K562 (cell line): Measurements from ENCODE around the gene CNTRL. TPM values are rescaled to one million over a fixed set of nuclear protein-coding genes. Genes with fewer than 3 reads are reported as not detected.

Source experiments
- CREB1 ChIP-seq, 2 experiments: sonication (generic) in 1 of 2; formaldehyde crosslinking in 1 of 2; IDR thresholded peaks; 2 replicates each; pipeline versions ENCODE4 v1.6.1 to v1.8.0; 2012 to 2022; ENCODE audit warnings: inconsistent platforms in 1 of 2, mild to moderate bottlenecking in 1 of 2, missing genetic modification reagents in 1 of 2, moderate library complexity in 1 of 2
- KLF10 ChIP-seq: fragments of 250-450 bp; sonication (Bioruptor Pico); IDR thresholded peaks from 2 replicates; pipeline ENCODE4 v1.6.1; 2021; ENCODE audit warnings: matching md5 sums
- POLR2B ChIP-seq: fragments of 450-650 bp; IDR thresholded peaks from 2 replicates; pipeline ENCODE4 v1.6.1; 2018; ENCODE audit warnings: low read depth; ENCODE audit not compliant: partially characterized antibody
- POLR2H ChIP-seq: IDR thresholded peaks from 2 replicates; pipeline ENCODE4 v1.6.1; 2016; ENCODE audit warnings: missing genetic modification characterization, low read depth, mild to moderate bottlenecking, control low read depth, missing compliant biosample characterization, moderate library complexity
- SP2 ChIP-seq: IDR thresholded peaks from 2 replicates; pipeline ENCODE4 v1.6.1; 2011; ENCODE audit warnings: mild to moderate bottlenecking, low read depth, low read length, moderate library complexity; ENCODE audit not compliant: poor library complexity, severe bottlenecking; ENCODE audit errors: extremely low read depth
- ZFP36 ChIP-seq: fragments of 150-350 bp; IDR thresholded peaks from 2 replicates; pipeline ENCODE4 v1.6.1; 2018; ENCODE audit warnings: low read length, low read depth; ENCODE audit not compliant: partially characterized antibody
- ZNF217 ChIP-seq: sonication (generic); formaldehyde crosslinking; IDR thresholded peaks from 2 replicates; pipeline ENCODE4 v1.8.0; 2022; ENCODE audit warnings: mild to moderate bottlenecking, missing genetic modification reagents
- ZZZ3 ChIP-seq: fragments of 450-650 bp; IDR thresholded peaks from 2 replicates; pipeline ENCODE4 v1.6.1; 2016; ENCODE audit warnings: antibody characterized with exemption, mild to moderate bottlenecking, moderate library complexity
- polyA plus RNA-seq, 8 experiments: library from polyadenylated mRNA; depleted of rRNA in 4 of 8; stranded (reverse) in 5 of 8; unstranded in 3 of 8; fragments of >200 nt; fragmentation: Nextera tagmentation in 2 of 8; fragmentation: Illumina TruSeq in 1 of 8; extraction: Ambion mirVana in 2 of 8; extraction: Trizol in 1 of 8; gene quantifications; 2 replicates each; pipeline versions ENCODE4 v1.2.1 to v1.2.3, GENCODE V29; 2011 to 2014; ENCODE audit warnings: inconsistent platforms in 1 of 8, missing spikeins in 1 of 8
- total RNA-seq, 7 experiments: library from RNA; depleted of rRNA in 6 of 7; stranded (reverse); fragments of >200 nt in 6 of 7; fragmentation: Illumina TruSeq in 2 of 7; extraction: Trizol in 2 of 7; gene quantifications; 2 replicates each; pipeline versions ENCODE4 v1.2.1 to v1.2.3, GENCODE V29; 2011 to 2021; ENCODE audit warnings: low replicate concordance in 1 of 7
- TF ChIP-seq, protein P1 (sequence below): fragments of 450-650 bp; formaldehyde crosslinking; conservative IDR thresholded peaks from 2 replicates; pipeline ENCODE4 v1.4.0; 2022; ENCODE audit warnings: mild to moderate bottlenecking, missing genetic modification characterization
- TF ChIP-seq, protein P2 (sequence below): fragments of 450-650 bp; formaldehyde crosslinking; IDR thresholded peaks from 2 replicates; pipeline ENCODE4 v1.4.0; 2020; ENCODE audit warnings: mild to moderate bottlenecking, moderate library complexity
- TF ChIP-seq, protein P3 (sequence below), 2 experiments: IDR thresholded peaks; 2 replicates each; pipeline ENCODE4 v1.6.1; 2012; ENCODE audit warnings: improper control_type of control experiment in 2 of 2, low read depth in 2 of 2, low read length in 2 of 2, borderline replicate concordance in 1 of 2
- TF ChIP-seq, protein P4 (sequence below): fragments of 250-450 bp; sonication (Bioruptor Pico); IDR thresholded peaks from 2 replicates; pipeline ENCODE4 v1.4.0; 2020; ENCODE audit warnings: mild to moderate bottlenecking
- TF ChIP-seq, protein P5 (sequence below): sonication (generic); formaldehyde crosslinking; IDR thresholded peaks from 2 replicates; pipeline ENCODE4 v1.8.1; 2023; ENCODE audit warnings: mild to moderate bottlenecking, missing genetic modification reagents

Gene CNTRL
- total and polyA plus RNA-seq, 9 of the 15 experiments (the other 6 are each of a cell fraction or from before 2014, with no cell fraction given) = 9.2 to 28.9 (median 20.5) TPM

DNA sequence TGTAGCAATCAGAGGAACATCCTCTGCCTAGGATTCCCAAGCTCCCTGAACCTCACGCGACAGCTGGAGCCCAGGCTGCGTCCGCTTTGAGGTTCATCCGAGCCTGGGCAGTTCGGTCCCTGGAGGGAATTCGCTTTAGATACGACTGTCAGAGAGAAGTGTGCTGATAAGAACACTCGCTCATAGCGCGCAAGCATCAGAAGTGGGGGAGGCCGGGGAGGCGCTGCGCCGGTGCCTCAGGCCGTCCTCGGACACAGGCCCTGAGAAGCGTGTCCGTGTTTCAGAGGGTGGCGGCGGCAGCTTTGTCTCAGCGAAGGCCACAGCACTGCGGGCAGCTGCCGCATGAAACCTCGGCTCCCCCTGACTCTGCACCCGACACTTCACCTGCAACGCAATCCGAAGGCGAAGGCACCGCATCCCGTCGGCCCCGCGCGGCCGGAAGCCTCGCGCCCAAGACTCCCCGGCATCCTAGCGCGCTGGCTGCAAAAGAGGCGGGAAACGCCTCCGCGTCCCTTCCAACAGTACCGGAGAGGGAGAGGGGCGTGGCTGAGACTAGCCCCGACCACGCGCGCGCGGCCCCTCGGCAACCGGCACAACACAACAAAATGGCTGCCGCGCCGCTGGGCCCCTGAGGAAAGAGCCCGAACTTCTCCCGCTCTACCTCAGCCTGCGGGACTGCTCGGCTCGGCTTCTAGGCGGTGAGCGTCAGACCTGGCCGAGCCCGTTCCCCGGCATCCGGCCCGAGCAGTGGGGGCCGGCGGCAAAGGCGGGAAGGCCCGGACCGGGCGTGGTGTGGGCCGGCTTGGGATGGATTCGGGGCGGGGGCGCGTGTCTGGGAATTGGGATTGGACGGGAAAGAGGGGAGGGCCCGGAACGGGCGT lies at the start of gene CNTRL (continued):
- TF ChIP-seq, protein P1, sequence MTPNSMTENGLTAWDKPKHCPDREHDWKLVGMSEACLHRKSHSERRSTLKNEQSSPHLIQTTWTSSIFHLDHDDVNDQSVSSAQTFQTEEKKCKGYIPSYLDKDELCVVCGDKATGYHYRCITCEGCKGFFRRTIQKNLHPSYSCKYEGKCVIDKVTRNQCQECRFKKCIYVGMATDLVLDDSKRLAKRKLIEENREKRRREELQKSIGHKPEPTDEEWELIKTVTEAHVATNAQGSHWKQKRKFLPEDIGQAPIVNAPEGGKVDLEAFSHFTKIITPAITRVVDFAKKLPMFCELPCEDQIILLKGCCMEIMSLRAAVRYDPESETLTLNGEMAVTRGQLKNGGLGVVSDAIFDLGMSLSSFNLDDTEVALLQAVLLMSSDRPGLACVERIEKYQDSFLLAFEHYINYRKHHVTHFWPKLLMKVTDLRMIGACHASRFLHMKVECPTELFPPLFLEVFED (CRISPR knock-in tag) = no peak
- TF ChIP-seq CREB1 (IDR thresholded peaks at IDR 0.05) = peak; percentile 63; the same call in 1 of the 2 replicates
- peak; percentile 76 for TF ChIP-seq CREB1 (CRISPR knock-in tag; IDR thresholded peaks at IDR 0.05)
- TF ChIP-seq, protein P2, sequence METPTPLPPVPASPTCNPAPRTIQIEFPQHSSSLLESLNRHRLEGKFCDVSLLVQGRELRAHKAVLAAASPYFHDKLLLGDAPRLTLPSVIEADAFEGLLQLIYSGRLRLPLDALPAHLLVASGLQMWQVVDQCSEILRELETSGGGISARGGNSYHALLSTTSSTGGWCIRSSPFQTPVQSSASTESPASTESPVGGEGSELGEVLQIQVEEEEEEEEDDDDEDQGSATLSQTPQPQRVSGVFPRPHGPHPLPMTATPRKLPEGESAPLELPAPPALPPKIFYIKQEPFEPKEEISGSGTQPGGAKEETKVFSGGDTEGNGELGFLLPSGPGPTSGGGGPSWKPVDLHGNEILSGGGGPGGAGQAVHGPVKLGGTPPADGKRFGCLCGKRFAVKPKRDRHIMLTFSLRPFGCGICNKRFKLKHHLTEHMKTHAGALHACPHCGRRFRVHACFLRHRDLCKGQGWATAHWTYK (CRISPR knock-in tag) = peak; percentile 67
- peak; percentile 24 for TF ChIP-seq ZFP36
- TF ChIP-seq, protein P3, sequence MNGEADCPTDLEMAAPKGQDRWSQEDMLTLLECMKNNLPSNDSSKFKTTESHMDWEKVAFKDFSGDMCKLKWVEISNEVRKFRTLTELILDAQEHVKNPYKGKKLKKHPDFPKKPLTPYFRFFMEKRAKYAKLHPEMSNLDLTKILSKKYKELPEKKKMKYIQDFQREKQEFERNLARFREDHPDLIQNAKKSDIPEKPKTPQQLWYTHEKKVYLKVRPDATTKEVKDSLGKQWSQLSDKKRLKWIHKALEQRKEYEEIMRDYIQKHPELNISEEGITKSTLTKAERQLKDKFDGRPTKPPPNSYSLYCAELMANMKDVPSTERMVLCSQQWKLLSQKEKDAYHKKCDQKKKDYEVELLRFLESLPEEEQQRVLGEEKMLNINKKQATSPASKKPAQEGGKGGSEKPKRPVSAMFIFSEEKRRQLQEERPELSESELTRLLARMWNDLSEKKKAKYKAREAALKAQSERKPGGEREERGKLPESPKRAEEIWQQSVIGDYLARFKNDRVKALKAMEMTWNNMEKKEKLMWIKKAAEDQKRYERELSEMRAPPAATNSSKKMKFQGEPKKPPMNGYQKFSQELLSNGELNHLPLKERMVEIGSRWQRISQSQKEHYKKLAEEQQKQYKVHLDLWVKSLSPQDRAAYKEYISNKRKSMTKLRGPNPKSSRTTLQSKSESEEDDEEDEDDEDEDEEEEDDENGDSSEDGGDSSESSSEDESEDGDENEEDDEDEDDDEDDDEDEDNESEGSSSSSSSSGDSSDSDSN (IDR thresholded peaks at IDR 0.05; ENCODE audit: borderline replicate concordance in 1 of 2, low read depth in 2 of 2, low read length in 2 of 2) = peak; percentile 89 to 95; a peak in 3 of 4 replicates
- TF ChIP-seq SP2 = no peak
- TF ChIP-seq, protein P4, sequence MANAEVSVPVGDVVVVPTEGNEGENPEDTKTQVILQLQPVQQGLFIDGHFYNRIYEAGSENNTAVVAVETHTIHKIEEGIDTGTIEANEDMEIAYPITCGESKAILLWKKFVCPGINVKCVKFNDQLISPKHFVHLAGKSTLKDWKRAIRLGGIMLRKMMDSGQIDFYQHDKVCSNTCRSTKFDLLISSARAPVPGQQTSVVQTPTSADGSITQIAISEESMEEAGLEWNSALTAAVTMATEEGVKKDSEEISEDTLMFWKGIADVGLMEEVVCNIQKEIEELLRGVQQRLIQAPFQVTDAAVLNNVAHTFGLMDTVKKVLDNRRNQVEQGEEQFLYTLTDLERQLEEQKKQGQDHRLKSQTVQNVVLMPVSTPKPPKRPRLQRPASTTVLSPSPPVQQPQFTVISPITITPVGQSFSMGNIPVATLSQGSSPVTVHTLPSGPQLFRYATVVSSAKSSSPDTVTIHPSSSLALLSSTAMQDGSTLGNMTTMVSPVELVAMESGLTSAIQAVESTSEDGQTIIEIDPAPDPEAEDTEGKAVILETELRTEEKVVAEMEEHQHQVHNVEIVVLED (CRISPR knock-in tag) = no peak
- no peak for TF ChIP-seq KLF10 (CRISPR knock-in tag)
- peak; percentile 72 for TF ChIP-seq POLR2H
- TF ChIP-seq POLR2B = peak; percentile 71
- TF ChIP-seq, protein P5, sequence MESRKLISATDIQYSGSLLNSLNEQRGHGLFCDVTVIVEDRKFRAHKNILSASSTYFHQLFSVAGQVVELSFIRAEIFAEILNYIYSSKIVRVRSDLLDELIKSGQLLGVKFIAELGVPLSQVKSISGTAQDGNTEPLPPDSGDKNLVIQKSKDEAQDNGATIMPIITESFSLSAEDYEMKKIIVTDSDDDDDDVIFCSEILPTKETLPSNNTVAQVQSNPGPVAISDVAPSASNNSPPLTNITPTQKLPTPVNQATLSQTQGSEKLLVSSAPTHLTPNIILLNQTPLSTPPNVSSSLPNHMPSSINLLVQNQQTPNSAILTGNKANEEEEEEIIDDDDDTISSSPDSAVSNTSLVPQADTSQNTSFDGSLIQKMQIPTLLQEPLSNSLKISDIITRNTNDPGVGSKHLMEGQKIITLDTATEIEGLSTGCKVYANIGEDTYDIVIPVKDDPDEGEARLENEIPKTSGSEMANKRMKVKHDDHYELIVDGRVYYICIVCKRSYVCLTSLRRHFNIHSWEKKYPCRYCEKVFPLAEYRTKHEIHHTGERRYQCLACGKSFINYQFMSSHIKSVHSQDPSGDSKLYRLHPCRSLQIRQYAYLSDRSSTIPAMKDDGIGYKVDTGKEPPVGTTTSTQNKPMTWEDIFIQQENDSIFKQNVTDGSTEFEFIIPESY (CRISPR knock-in tag) = peak; percentile 89
- TF ChIP-seq ZZZ3 = no peak; the same call in 1 of the 2 replicates
- TF ChIP-seq ZNF217 = no peak
